GM18873 (cell line): ENCODE measurements around the gene SEZ6.

Experiments used
- ATAC-seq: cut with Tn5 transposase; IDR thresholded peaks from one replicate; pipeline ENCODE4 v1.9.1; 2021; ENCODE audit warnings: mild to moderate bottlenecking, moderate library complexity, moderate number of reproducible peaks; ENCODE audit not compliant: unreplicated experiment, low FRiP score

Gene SEZ6

DNA sequence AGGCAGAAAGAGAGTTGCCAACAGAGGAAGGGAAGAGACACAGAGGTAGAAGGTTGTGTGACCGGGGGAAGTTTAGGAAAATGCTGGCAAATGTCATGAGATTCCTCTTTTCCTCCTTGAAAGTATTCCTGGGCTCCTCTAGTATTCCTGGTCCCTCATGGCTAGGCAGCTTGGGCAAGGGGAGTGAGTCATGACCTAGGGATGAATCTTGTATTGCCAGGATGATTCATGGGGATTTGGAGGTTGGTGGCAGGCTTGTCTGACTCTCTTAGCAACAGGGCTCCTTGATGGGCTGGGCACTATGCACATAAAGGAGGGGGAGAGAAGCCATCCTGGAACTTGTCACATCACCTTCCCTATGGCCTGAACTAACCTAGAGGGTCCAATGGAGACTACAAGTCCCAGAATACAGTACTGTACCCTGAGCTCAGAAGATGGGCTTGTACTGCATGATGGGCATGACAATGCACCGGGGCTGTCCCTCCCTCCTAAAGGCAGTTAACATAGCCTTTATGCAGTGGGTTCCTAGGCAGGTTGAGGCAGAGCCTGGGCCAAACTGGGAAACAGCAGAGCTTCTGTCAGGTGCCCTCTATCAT lies 2.1 kb upstream of the SEZ6 start:
- no peak for ATAC-seq

DNA sequence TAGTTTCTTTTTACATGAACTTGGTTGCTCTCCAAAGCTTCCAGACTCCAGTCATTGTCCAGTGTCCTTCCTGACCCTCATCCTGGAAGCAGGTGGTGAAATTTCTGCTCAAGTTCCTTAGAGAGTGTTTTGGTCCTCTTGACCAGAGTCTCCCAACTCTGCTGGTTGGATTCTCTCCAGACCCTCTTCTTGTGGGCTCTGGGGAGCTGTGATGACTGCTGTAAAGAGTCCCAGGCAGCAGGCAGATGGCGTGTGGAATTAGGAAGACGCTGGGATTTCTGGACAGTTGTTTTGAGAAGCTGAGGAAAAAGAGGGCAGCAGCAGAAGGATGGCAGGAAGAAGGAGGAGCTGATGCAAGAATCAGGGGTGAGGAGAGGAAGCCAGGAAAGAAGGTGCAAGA lies 1.6 kb upstream of the SEZ6 start:
- ATAC-seq, result no peak

DNA sequence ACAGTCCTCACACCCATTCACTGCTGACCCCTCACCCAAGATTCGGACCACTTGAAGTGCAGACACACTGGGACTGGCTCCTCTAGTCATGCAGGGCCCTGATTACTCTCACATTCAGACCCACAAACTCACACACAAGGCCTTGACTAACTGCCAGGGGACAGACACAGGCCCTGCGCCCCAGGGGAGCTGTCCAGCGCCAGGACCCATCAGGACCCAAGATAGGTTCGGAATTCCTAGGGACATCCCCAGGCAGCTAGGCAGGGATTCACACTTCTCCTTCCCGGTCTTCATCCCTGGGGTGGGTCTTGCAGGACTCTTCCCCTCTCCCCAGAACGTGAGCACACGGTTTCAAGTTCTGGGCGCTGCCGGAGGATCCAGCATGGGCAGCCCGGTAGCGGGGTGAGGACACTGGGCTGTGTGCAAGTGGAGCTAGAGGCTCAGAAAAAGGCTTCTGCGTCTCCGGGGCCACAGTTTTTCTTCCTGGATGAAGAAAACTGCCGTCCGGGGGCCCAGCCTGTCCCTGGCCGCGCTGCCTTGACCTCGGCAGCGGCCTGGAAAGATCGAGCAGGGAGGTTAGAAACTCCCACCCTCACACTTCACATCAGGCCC lies 1.6 kb downstream of the SEZ6 start:
- ATAC-seq, result no peak

DNA sequence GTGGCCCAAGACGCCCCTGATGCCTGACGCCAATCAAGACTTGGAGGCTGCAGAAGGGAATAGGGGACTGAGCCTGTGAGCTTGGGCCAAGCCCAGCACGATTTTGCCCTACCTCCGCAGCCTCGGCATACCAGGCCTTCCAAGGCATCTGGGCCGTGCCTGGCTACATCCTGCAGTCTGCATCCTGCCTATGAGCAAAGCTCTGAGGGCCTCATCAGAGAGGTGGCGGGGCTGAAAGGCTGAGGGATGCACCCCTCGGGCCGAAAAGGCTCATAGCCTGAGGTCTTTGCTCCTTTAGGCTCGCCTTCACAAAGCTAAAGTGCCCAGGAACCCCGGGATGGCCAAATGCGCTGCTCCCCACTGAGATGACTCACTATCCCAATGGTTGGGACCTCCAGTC lies 2.5 kb downstream of the SEZ6 start:
- ATAC-seq, result no peak

DNA sequence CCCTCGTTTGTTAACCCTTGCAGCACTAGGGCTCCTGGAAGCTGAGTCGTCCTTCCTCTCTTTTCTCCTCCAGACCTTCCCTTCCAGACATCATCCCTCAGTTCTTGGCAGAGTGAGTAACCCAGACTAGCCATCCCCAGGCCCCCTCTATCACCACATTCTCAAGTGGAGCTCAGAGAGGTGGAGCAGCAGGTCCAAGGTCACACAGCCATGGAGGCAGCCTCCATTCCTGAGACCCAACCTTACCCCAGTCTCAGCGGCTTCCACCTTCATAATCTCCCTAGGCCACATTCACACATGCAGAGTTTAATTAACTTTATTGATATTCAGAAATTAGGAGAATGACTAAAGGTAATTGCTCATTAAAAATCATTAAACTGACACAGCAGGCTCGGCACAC lies 3.0 kb downstream of the SEZ6 start:
- no peak for ATAC-seq

DNA sequence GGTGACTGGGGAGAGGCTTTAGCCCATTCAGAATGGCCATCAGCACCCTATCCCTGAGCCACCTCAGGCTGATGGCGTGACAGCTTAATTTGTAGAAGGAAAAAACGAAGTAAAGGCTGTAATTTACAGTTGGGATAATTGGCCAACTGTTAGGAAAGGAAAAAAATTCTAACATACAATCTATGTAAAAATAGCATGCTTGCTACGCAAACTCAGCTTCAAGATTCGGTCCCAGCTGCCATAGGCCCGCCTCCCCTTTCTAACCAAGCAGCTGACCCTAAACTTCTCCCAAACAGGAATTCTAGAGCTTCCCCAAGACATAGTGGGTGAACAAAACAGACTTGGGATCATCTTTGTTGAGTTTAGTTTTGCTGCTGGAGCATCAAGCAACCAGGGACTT lies 4.9 kb downstream of the SEZ6 start:
- no peak for ATAC-seq

DNA sequence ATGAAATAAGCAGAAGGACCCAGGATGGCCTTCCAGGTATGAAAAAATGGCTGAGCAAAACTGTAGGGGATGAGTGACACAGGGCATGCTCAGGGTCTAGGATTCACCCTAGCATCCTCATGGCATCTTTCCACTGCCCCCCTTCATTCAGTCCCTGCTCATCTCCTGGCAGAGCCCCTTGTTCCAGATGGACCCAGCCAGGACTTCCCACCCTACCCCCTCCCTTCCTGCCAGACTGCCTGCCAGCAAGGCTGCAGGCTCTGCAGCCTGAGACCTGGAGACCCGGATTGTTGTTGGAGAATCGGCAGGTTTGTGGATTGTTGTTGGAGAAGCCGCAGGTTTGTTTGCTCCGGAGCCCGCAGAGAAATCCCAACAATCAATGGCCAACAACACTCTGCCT lies 6.6 kb downstream of the SEZ6 start:
- no peak for ATAC-seq

DNA sequence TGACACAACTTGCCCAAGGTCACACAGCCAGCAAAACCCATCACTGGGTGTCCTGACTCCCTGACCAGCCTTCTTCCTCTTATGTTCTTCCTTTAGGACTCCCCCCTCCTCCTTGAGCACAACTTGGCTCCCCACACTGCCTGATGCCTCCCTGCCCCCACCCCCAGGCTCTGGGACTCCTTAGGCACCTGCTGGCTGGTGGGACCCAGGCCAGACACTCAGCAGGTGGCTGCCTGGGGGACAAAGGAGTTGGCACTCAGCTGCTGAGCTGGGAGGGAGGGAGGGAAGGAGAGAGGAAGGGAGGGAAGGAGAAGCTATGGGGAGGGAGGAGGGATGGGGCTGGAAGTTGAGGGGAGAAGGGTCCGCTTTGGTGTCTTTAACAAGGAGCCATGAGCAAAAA lies 8.0 kb downstream of the SEZ6 start:
- no peak for ATAC-seq

DNA sequence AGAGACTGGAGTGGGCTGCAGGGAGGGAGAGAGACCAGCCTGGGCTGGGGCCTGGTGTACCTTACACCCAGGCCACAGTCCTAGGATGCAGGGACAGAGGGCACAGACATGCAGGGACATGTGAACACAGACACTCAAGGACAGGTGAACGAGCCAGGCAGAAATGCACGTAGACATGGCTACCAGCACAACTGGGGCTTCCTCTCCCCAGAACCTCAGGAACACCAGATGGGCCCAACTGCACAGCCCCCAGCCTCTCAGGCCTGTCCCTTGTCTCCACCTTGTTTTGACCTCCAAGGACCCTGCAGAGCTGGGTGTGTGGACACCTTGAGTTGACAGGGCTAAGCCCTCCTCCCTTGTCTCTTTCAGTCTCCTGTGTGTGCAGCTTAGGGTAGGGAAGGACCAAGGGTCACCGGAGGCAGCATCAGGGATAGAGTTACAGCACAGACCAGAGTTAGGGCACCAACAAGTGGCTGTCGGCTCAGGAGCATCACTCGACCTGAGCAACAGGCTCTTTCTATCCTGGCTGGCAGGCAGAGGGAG lies 9.2 kb downstream of the SEZ6 start:
- no peak for ATAC-seq

DNA sequence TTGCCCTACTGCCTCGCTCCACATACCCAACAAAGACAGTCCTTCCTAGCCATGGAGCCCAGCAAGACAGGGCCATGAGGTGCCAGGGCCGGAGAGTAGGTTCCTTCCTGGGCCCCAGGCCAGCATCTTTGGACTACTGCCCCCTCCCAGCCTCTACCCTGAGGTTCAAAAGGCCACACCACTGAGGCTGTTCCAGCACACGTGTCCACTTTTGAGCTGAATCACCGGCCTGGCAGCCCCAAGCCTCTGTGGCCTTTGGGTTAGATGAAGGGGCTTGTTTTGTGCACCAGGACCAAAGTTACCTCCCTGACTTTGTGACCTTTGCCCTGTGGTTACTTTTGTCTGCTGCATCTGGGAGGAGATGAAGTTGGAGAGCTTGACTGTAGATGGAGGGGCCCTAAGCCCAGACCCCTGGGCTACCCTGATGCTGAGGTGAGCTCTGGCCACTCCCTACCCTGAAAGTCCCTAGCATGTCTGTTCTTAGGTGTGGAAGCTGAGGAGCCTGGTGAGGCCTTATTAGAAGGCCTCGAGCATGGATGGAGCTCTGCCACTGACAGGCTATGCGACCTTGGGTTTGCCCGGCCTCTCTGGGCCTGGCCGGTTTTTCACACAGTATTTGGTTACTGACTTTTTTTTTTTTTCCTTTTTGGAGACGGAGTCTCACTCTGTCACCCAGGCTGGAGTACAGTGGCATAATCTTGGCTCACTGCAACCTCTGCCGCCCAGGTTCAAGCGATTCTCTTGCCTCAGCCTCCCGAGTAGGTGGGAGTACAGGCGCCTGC lies 12.0 kb downstream of the SEZ6 start:
- ATAC-seq, result no peak

DNA sequence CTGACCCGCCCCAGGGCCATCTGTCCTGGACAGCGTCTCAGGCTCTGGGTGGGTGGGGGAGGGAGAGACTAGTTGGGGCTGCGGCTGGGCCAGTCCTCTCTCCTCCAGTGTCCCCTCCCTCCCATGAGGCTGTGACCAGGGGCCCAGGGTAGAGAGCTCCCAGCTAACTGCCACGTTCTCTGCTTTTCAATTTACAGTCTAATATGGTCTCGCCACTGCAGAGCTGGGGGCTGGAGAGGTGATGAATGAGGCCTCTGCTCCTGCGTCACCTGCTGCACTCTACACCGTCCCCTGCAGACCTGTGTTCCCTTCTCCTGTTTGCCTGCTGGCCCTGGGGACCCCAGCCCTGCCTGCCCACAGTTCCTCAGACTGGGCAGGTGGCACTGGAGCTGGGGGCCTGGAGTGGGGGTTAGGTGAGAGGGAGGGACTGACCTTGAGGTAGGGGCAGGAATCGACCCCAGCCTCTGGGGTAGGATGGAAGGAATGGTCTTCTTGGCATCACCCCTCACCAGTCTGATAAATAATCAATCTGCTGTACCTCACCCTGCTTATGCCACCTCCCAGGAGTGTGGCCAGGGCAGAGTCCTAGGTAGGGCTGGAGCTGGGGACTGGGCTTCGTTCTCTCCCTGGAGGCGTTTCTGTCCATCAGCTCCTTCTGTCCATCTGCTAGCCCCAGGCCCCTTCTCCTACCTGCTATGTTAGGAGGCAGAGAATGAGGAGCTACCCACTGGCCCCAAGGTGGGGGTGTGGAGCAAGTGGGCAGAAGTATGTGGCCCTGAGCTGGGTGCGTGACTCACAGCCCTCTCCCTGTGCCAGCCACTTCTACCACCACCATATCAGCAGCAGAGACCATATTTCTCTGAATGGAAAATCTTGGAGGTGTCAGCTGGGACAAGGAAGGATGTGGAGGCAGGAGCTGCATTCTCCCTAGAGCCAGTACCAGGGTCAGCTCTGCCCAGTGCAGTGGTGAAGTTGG lies 12.9 kb downstream of the SEZ6 start:
- ATAC-seq, result no peak

DNA sequence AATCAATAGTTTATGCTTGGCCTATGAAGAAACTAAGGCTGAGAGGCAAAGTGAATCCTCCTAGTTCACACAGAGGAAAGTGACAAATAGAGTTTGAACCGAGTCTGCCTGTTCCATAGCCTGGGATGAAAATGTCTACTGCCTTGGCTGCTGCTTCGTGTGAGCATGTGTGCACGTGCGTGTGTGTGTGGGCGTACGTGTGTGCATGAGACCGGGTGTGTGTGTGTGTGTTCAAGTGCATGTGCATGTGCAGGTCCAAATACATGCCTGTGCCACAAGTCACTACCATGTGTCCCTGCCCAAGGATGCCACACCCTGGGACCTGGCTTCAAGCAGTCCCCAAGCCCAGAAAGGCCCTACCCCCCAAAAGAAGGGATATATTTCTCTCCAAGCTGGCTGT lies 13.6 kb downstream of the SEZ6 start:
- no peak for ATAC-seq

DNA sequence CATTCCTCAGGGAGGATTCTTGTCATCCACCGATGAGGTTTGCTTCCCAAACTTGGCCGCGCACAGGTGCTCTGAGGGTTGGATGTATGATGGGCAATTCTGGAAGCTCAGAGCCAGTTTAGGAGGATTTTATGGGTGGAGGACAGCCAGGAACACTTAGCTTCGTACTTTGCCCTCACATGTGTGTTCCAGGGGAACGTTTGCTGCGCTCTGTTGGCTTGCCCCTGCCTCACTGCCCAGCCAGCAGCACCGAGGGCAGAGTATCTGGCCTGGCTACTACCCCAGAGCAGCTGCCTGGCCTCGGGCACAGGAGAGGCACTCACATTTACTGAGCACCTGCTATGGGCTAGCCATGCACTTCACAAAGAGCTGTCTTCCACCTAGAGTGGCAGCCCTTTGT lies 14.1 kb downstream of the SEZ6 start:
- no peak for ATAC-seq

DNA sequence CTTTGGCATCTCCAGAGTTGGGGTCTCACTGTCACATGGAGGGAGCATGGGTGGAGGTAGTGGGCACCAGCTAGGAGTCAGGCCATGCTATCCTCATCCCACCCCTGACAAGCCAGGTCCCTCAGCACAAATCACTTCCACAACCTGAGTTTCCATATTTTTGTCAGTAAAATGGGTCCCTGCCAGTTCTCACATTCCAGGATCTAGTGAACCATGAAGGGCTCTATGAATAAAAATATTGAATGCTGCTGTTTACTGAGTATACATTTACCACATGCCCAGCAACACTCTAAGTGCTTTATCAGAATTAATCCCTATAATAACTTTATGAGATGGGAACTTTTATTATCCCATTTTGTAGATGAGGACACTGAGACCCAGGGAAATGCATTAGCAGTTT lies 16.8 kb downstream of the SEZ6 start:
- ATAC-seq, result no peak

DNA sequence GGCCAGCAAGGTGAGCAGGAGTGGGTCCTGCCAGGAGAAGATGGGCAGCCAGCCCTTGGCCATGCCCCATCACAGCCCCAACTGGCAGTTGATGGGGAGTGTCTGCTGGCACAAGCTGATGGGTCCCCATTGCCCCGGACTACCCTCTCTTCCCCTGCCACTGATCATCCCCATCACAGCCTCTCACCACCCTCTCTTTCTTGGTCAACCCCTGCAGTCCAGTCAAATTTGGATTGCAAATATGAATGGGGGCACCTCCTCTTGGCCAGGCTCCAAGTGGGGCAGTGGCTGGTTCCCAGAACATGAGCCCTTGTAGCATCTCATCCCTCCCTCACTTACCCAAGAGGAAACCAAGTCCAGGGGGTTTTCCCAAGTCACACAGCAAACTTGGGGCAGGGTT lies 17.4 kb downstream of the SEZ6 start:
- no peak for ATAC-seq

DNA sequence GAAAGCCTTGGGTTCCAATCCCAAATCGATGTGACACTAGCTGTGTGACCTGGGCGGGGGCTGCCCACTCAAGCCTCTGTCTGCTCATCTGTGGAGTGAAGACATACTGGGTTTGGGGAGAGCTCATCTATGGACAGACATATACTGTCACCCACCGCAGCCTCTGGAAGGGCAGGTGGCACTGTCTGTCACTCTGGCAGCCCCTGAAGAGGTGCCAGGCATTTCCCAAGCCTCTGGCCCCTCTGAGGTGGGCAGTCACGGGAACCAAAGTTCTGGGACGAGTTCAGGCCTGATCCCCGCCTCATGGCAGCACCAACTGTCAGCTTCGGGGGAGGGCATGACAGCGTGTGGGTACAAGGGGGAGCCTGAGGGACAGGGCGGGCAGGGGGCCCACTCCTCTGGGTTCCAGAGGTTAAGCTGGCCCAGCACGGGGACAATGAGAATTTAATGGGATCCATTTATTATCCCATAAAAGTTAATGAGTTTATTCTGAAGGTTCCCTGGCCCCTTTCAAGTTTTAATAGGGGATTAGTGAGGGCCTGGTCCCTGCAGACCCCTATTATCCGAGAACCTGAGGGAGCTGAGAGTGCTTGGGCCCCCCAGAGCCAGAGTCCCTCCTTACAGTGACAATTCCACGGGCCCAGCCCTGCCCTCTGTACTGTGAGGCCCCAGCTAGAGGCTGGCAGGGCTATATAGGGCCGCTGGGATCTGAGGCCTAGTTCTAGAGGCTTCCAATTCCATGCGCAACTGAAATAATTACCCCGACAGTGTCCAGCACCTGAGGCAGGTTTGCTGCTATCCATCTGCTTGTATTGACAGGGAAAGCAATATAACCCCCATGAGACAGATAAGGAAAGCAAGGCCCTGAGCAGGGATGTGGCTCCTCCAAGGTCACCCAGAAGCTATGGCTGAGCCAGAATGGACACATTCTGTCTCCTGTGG lies 18.8 kb downstream of the SEZ6 start:
- ATAC-seq, result no peak

DNA sequence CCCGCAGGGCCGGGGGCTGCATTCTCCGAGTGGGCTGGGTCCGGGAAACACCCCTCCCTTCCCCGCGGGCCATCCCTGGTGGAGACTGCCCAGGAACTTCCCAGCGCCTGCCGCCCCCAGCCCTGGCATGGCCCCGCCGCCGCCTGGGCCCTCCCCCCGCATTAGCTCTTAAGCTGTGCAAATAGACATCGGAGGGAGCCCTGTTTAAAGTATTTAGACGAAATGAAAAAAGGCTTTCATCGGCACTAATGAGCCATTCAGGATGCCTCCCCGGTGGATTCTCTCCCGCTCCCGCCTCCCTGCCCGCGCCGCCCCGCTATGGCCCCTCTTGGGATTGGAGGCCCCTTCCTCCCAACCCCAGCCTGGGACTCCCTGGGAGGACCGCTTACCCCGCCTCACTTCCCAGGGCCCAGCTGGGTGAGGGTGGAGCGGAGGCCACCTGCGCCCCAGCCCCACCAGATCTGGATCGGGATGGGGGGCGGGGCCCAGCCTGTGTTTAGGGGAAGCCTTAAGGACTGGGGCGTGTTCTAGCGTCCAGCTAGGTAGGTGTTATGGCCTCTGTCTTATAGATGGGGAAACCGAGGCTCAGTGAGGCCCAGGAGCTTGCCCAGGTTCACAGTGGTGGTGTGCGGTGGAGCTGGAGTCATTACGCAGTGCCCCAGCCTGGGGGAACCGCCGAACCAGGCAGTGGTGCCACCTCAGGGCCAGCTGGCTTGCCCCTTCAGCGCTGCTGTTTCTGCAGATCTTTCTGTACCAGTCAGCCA lies 19.7 kb downstream of the SEZ6 start:
- no peak for ATAC-seq

DNA sequence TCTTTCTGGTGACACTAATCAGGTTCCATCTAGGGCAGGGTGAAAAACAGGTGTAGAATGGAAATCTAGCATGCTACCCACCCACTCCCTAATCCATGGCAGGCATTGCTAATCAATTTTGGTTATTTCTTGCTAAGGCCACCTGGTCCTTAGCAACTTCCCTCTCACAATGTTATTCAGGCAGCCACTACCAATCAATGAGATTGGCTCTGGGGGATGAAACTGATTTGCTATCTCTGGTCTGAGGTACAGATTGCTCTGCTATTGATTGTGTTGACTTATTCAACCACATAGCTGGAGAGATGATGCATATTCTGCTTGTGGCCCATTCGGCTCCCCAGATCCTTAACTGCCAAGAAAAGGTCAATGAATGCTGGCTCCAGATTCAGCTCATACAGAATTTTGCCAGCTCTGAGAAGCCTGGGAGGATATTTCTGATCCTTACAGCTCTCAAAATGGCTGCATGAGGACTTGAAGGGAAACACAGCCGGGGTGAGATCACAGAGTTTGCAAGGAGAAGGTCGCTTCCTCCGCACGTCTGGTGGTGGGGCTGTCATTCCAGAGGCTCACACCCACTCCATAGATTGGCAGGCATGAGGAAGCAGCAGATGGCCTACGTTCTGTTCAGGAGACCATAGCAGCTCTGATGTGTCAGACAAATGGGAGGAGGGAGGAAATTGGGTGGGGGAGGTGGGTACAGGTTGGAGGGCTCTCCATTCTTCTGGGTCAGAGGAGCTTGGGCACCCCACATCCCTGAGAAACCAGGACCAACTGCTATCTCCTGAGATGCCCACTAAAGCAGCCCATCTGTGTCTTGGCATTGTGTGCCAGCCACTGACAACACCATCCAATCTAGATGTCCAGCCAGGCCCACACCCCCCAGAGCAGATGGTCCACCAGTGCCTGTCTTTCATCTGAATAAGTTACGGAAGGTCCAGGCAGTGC lies 22.3 kb downstream of the SEZ6 start:
- ATAC-seq, result no peak
